MM.1S (cell line): Measurements from ENCODE around the gene LMTK3.

Source experiments
- EZH2 ChIP-seq: fragments of 300-600 bp; sonication (generic); optimal IDR thresholded peaks from 2 replicates; pipeline ENCODE3; 2017; ENCODE audit warnings: low read depth, mild to moderate bottlenecking, antibody characterized with exemption, low read length, mixed read lengths
- TF ChIP-seq, protein P1 (sequence below): fragments of 300-600 bp; sonication (generic); IDR thresholded peaks from 2 replicates; pipeline ENCODE4 v1.5.1; 2016; ENCODE audit warnings: antibody characterized with exemption, low read length, mixed read lengths

DNA sequence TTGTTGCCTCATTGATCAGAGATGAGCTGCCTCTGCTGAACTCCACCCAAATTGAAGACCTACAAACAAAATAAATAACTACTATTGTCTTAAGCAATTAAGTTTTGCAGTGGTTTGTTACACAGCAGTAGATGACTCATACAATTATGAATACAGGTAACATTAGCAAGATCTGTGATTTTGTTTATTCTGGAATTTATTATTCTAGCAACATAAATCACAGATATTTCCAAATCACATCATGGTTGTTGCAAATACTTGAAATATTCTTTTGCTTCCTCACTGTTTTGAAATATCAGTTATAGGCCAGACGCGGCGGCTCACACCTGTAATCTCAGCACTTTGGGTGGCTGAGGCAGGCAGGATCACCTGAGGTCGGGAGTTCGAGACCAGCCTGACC lies 13.1 kb upstream of the LMTK3 start:
- TF ChIP-seq, protein P1, sequence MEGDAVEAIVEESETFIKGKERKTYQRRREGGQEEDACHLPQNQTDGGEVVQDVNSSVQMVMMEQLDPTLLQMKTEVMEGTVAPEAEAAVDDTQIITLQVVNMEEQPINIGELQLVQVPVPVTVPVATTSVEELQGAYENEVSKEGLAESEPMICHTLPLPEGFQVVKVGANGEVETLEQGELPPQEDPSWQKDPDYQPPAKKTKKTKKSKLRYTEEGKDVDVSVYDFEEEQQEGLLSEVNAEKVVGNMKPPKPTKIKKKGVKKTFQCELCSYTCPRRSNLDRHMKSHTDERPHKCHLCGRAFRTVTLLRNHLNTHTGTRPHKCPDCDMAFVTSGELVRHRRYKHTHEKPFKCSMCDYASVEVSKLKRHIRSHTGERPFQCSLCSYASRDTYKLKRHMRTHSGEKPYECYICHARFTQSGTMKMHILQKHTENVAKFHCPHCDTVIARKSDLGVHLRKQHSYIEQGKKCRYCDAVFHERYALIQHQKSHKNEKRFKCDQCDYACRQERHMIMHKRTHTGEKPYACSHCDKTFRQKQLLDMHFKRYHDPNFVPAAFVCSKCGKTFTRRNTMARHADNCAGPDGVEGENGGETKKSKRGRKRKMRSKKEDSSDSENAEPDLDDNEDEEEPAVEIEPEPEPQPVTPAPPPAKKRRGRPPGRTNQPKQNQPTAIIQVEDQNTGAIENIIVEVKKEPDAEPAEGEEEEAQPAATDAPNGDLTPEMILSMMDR = no peak
- no peak for TF ChIP-seq EZH2
